CD4-positive, alpha-beta memory T cell (primary cell): Measurements from ENCODE around the gene MTHFD2. TPM values are rescaled to one million over a fixed set of nuclear protein-coding genes. Genes with fewer than 3 reads are reported as not detected.
A peak's percentile ranks its signal among the peaks of the same experiment; 100 is the strongest.
"Not testable (repeated sequence)": the region's sequence is repeated elsewhere in the genome, so short reads cannot be mapped to it uniquely, and the experiment has no call there.

ENCODE experiments used
- CTCF ChIA-PET: fragments of 350-600 bp; sonication (Branson Sonifier 250); formaldehyde crosslinking; loops from one replicate; lab custom pipeline; 2021; ENCODE audit warnings: inconsistent platforms; ENCODE audit not compliant: partially characterized antibody; lab: Charles Lee
- POLR2A ChIA-PET: fragments of 350-600 bp; sonication (Branson Sonifier 250); formaldehyde crosslinking; loops from one replicate; lab custom pipeline; 2021; ENCODE audit not compliant: partially characterized antibody; lab: Charles Lee
- DNase-seq, 5 donors: peaks; one replicate each; pipeline versions ENCODE4 v3.0.0 to v3.0.0-alpha.2; 2020 to 2022; ENCODE audit warnings: mixed read lengths in 1 of 5
- H3K27ac ChIP-seq: one replicate; pipeline ENCODE4 v1.7.0; 2013; ENCODE audit warnings: low read depth, low read length
- H3K27me3 ChIP-seq: 2 replicates; pipeline ENCODE4 v1.7.0; 2013; ENCODE audit warnings: mild to moderate bottlenecking, low read length, moderate library complexity; ENCODE audit not compliant: insufficient read depth
- H3K36me3 ChIP-seq: 2 replicates; pipeline ENCODE4 v1.7.0; 2013; ENCODE audit warnings: mild to moderate bottlenecking, low read length, moderate library complexity; ENCODE audit not compliant: insufficient read depth
- H3K4me1 ChIP-seq: 2 replicates; pipeline ENCODE4 v1.7.0; 2013; ENCODE audit warnings: mild to moderate bottlenecking, low read length, moderate library complexity; ENCODE audit not compliant: insufficient read depth
- H3K4me3 ChIP-seq, 2 donors: one replicate each; pipeline ENCODE4 v1.7.0; 2013; ENCODE audit warnings: low read length in 2 of 2, mild to moderate bottlenecking in 1 of 2
- H3K9me3 ChIP-seq, 2 donors: one replicate each; pipeline ENCODE4 v1.7.0; 2013; ENCODE audit warnings: low read length in 2 of 2, control low read depth in 1 of 2; ENCODE audit not compliant: control insufficient read depth in 1 of 2
- H3K27ac Mint-ChIP-seq, 7 donors: one replicate each; pipeline ENCODE4 v1.8.0; 2020 to 2021; ENCODE audit warnings: mixed read lengths in 7 of 7, mild to moderate bottlenecking in 6 of 7, inconsistent platforms in 3 of 7, moderate library complexity in 3 of 7
- H3K27me3 Mint-ChIP-seq, 2 donors: one replicate each; pipeline ENCODE4 v1.8.0; 2020 to 2021; ENCODE audit warnings: mixed read lengths in 2 of 2
- H3K36me3 Mint-ChIP-seq, 2 donors: one replicate each; pipeline ENCODE4 v1.8.0; 2020 to 2021; ENCODE audit warnings: mixed read lengths in 2 of 2, inconsistent platforms in 1 of 2, mild to moderate bottlenecking in 1 of 2
- H3K4me1 Mint-ChIP-seq, 4 donors: one replicate each; pipeline ENCODE4 v1.8.0; 2020 to 2021; ENCODE audit warnings: mixed read lengths in 4 of 4, mild to moderate bottlenecking in 1 of 4
- H3K4me3 Mint-ChIP-seq, 8 donors: one replicate each; pipeline ENCODE4 v1.8.0; 2020 to 2021; ENCODE audit warnings: mixed read lengths in 8 of 8, mild to moderate bottlenecking in 7 of 8, moderate library complexity in 6 of 8, inconsistent platforms in 3 of 8
- H3K9me3 Mint-ChIP-seq, 8 donors: one replicate each; pipeline ENCODE4 v1.8.0; 2020 to 2021; ENCODE audit warnings: mixed read lengths in 8 of 8, mild to moderate bottlenecking in 5 of 8, inconsistent platforms in 3 of 8, moderate library complexity in 1 of 8
- intact Hi-C: fragments of 100-400 bp; cut with micrococcal nuclease; formaldehyde crosslinking; loops from one replicate; pipeline ENCODE4 v1.15.1; 2023
- polyA plus RNA-seq, 2 donors: library from polyadenylated mRNA; unstranded; fragments of 300-500 nt; fragmentation: Illumina TruSeq; gene quantifications; one replicate each; pipeline ENCODE4 v1.2.3, GENCODE V29; 2021
- total RNA-seq, 2 experiments: library from RNA; stranded (reverse); gene quantifications; one replicate each; pipeline ENCODE4 v1.2.3, GENCODE V29; 2021

MTHFD2 gene
- total and polyA plus RNA-seq, 4 experiments from 2014 or later: 13.7 to 25.0 (median 20.1) TPM

DNA sequence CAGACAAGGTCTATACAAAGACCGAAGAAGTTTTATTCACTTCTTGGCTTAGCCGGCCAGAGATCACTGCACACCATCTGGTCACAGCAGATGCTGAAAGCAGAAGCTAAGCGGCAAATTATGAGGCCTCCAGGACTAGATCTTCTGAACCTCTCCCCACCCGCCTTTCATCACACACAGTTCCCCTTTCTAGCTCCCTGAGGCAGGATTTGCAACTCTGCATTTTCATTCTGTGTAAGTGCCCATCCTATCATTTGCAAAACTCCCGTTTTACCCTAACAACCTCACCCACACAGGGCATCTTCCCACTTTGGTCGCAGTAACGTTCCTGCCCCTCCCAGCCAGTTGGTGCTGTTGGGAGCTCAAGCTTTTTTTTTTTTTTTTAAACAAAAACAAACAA lies 16.7 kb upstream of the MTHFD2 start:
- H3K27me3 Mint-ChIP-seq: no peaks in the 10 kb centered on the region
- ChIA-PET CTCF (interaction anchor here (0.6 to 1.9 kb wide), 7 partner anchors 10 to 407 kb away, joined by 3 to 6 read pairs (median 3); partner anchors contain the start of gene MTHFD2), POLR2A (interaction anchor here (0.6 kb wide), 1 partner anchor 236 kb away, joined by 3 read pairs; no protein-coding TSS in a partner anchor)
- Histone ChIP-seq H3K27ac (no peak overlapping the region), H3K4me3 (no peak overlapping the region), H3K9me3 (no peaks in the 10 kb centered on the region), H3K36me3 (no peaks in the 10 kb centered on the region), H3K4me1 (peaks cover 18% of the 10 kb centered on the region), H3K27me3 (no peaks in the 10 kb centered on the region)
- peaks cover 8 to 29% (median 19%) of the 10 kb centered on the region in 4 donors for H3K4me1 Mint-ChIP-seq
- DNase-seq: no peak
- H3K36me3 Mint-ChIP-seq: peaks cover 0 to 7% of the 10 kb centered on the region in 2 donors
- no peak overlapping the region for H3K4me3 Mint-ChIP-seq
- intact Hi-C loops: no loop called here
- H3K9me3 Mint-ChIP-seq: peaks cover 0 to 3% (median 0%) of the 10 kb centered on the region in 8 donors
- H3K27ac Mint-ChIP-seq: peak overlapping the region in 2 of 7 donors; percentile 31 to 72

DNA sequence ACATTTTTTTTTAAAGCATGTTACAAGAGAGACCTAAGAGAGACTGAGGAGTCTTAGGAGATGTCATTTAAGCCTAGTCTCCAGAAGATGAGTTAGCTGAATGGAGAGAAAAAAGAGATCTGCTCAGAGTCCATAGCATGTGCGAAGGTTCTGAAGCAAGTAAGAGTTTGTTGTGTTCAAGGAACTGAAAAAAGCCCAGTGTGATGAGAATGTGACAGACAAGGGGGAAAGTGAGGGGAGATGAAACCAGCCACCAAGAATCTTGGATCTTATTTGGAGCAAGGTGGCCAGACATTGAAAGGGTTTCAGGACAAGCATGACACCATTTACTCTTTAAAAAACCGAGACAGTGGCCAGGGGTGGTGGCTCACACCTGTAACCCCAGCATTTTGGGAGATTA lies 14.5 kb upstream of the MTHFD2 start:
- DNase-seq: no peak
- Mint-ChIP-seq H3K27me3 (no peaks in the 10 kb centered on the region), H3K27ac (no peak overlapping the region), H3K9me3 (peaks cover 0 to 3% (median 0%) of the 10 kb centered on the region in 8 donors), H3K4me3 (no peak overlapping the region), H3K4me1 (peaks cover 3 to 20% (median 8%) of the 10 kb centered on the region in 4 donors), H3K36me3 (no peaks in the 10 kb centered on the region)
- Histone ChIP-seq H3K4me1 (peaks cover 6% of the 10 kb centered on the region), H3K36me3 (no peaks in the 10 kb centered on the region), H3K9me3 (no peaks in the 10 kb centered on the region), H3K4me3 (no peak overlapping the region), H3K27ac (no peak overlapping the region), H3K27me3 (no peaks in the 10 kb centered on the region)
- POLR2A ChIA-PET: no interaction called here
- intact Hi-C loops: no loop called here
- CTCF ChIA-PET: interaction anchor here (1.0 kb wide), 1 partner anchor 16 kb away, joined by 3 read pairs; no protein-coding TSS in a partner anchor

DNA sequence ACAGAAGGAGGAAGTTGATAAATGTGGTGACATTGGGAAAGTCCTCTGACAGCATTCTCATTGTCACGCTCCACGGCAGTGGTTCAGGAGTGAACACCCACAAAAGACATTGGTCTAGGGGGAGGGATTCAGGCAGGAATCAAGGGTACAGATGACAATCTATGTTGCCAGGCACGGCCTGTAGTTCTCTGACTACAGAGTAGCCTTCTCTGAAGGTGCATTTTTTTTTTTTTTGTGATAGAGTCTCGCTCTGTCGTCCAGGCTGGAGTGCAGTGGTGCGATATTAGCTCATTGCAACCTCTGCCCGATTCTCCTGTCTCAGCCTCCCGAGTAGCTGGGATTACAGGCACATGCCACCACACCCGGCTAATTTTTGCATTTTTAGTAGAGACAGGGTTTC lies 12.4 kb upstream of the MTHFD2 start:
- intact Hi-C loops: no loop called here
- no peak overlapping the region for H3K27ac ChIP-seq
- POLR2A ChIA-PET: no interaction called here
- Mint-ChIP-seq H3K9me3 (peaks cover 0 to 3% (median 0%) of the 10 kb centered on the region in 8 donors), H3K4me1 (peaks cover 2 to 11% (median 4%) of the 10 kb centered on the region in 4 donors), H3K27me3 (peaks cover 0 to 1% of the 10 kb centered on the region in 2 donors), H3K4me3 (peak overlapping the region in 3 of 8 donors; percentile 53 to 69 (median 59)), H3K36me3 (no peaks in the 10 kb centered on the region), H3K27ac (peak overlapping the region in 3 of 7 donors; percentile 37 to 47 (median 44))
- H3K36me3 ChIP-seq: no peaks in the 10 kb centered on the region
- H3K27me3 ChIP-seq: no peaks in the 10 kb centered on the region
- CTCF ChIA-PET: interaction anchor here (0.7 kb wide), 1 partner anchor 208 kb away, joined by 4 read pairs; no protein-coding TSS in a partner anchor
- H3K4me3 ChIP-seq: no peak overlapping the region
- H3K4me1 ChIP-seq: no peaks in the 10 kb centered on the region
- no peaks in the 10 kb centered on the region for H3K9me3 ChIP-seq
- peak; percentile 38 to 71 (median 51) for DNase-seq

DNA sequence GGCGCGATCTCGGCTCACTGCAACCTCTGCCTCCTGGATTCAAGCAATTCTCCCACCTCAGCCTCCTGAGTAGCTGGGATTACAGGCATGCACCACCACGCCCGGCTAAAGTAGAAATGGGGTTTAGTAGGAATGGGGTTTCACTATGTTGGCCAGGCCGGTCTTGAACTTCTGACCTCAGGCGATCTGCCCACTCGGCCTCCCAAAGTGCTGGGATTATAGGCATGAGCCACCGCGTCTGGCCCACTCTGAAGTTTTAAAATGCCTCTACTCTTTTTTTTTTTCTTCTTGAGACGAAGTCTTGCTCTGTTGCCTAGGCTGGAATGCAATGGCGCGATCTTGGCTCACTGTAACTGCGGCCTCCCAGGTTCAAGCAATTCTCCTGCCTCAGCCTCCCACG lies 11.7 kb upstream of the MTHFD2 start:
- intact Hi-C loops, H3K27me3 ChIP-seq, H3K27ac Mint-ChIP-seq, H3K4me1 ChIP-seq, H3K27me3 Mint-ChIP-seq, DNase-seq, H3K36me3 Mint-ChIP-seq, H3K36me3 ChIP-seq, H3K9me3 Mint-ChIP-seq, POLR2A ChIA-PET, H3K4me3 Mint-ChIP-seq, H3K27ac ChIP-seq, H3K9me3 ChIP-seq, H3K4me3 ChIP-seq: not testable (repeated sequence)
- CTCF ChIA-PET: interaction anchor here (3.5 kb wide), 1 partner anchor 7 kb away, joined by 11 read pairs; the partner anchor contains the start of gene MOB1A
- H3K4me1 Mint-ChIP-seq: peaks cover 2 to 11% (median 4%) of the 10 kb centered on the region in 4 donors

DNA sequence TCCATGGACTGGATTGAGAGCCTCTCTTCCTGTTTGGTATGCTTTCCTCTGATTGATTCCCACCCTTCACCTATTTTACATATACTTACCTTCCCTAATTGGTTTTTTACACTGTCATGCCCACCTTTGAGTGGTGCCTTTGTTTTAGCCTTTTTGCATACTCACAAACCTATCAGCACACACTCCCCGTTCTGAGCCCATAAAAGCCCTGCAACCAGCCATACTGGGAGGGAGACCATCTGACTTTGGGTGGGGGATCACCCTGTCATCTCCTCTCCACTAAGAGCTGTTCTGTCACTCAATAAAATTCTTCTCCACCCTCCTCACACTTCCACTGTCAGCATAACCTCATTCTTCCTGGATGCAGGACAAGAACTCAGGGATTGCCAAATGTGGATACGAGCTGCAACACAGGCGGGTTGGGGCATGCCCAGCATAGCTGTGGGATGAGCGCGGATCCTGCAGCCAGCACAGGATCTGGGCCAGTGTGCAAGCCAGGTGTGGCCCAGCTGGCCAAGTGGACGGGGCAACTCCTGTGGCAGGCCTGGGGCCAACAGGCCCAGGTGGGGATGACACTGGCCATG lies 10.3 kb upstream of the MTHFD2 start:
- intact Hi-C loops: no loop called here
- Histone ChIP-seq H3K27ac (no peak overlapping the region), H3K36me3 (no peaks in the 10 kb centered on the region), H3K4me3 (no peak overlapping the region), H3K4me1 (no peaks in the 10 kb centered on the region), H3K27me3 (no peaks in the 10 kb centered on the region), H3K9me3 (no peaks in the 10 kb centered on the region)
- ChIA-PET CTCF (interaction anchor here (3.5 kb wide), 1 partner anchor 9 kb away, joined by 11 read pairs; the partner anchor contains the start of gene MOB1A), POLR2A (no interaction called here)
- peaks cover 0 to 3% of the 10 kb centered on the region in 2 donors for H3K27me3 Mint-ChIP-seq
- H3K4me3 Mint-ChIP-seq: no peak overlapping the region
- H3K36me3 Mint-ChIP-seq: no peaks in the 10 kb centered on the region
- H3K4me1 Mint-ChIP-seq: peaks cover 2 to 11% (median 4%) of the 10 kb centered on the region in 4 donors
- H3K9me3 Mint-ChIP-seq: peaks cover 0 to 3% (median 0%) of the 10 kb centered on the region in 8 donors
- H3K27ac Mint-ChIP-seq: peak overlapping the region in 2 of 7 donors; percentile 27 to 46
- DNase-seq: no peak

DNA sequence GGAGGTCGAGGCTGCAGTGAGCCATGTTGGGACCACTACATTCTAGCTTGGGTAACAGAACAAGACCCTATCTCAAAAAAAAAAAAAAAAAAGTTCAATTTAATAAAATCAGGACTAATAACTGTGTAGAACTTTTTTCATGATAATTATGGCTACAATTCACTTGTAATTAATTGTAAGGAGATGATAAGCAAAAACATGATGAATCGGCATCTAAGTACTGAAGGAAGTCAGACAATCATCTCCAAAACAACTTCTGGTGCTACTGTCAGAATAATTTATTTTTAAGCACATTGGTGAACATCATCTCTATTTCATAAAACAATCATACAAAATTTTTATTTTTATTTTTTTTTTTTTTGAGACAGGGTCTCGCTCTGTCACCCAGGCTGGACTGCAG lies 9.7 kb upstream of the MTHFD2 start:
- Mint-ChIP-seq H3K4me3 (no peak overlapping the region), H3K27ac (no peak overlapping the region), H3K4me1 (peaks cover 2 to 11% (median 4%) of the 10 kb centered on the region in 4 donors), H3K27me3 (peaks cover 0 to 3% of the 10 kb centered on the region in 2 donors), H3K36me3 (no peaks in the 10 kb centered on the region), H3K9me3 (peaks cover 0 to 3% (median 0%) of the 10 kb centered on the region in 8 donors)
- H3K9me3 ChIP-seq: no peaks in the 10 kb centered on the region
- no peaks in the 10 kb centered on the region for H3K36me3 ChIP-seq
- intact Hi-C loops: no loop called here
- no peak overlapping the region for H3K27ac ChIP-seq
- ChIA-PET POLR2A (no interaction called here), CTCF (interaction anchor here (3.5 kb wide), 1 partner anchor 9 kb away, joined by 11 read pairs; the partner anchor contains the start of gene MOB1A)
- no peaks in the 10 kb centered on the region for H3K27me3 ChIP-seq
- no peaks in the 10 kb centered on the region for H3K4me1 ChIP-seq
- DNase-seq: no peak
- no peak overlapping the region for H3K4me3 ChIP-seq

DNA sequence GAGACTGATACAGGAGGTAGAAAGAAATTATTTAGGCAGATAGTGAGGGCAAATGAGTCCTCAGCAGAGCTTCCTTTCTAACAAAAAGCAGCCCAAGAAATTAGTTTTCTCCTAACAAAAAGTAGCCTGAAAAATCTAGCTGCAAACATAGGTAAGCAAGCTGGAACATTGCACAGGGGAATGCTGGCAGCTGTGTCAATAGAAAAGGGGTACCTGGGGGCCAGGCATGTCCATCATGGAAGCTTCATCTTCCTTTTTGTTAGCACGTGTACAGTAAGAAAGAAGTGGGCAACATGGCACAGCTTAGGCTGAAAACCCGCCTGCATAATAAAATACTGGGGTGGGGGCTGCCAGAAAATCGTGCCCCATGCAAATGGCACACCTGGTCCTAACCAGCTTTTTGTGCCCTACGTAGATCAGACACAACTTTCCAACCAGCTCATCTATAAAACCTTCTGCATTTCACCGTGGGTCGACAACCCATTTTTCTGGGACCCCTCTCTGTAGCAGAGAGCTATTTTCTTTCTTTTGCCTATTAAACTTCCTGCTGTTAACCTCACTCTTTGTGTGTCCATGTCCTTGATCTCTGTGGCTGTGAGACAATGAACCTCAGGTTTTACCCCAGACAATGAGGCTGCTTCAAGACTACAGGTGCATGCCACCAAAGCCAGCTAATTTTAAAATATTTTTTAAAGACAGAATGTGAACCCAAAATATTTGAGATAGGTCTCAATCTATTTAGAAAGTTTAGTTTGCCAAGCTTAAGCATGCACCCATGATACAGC lies 6.6 kb upstream of the MTHFD2 start:
- DNase-seq: no peak
- no peaks in the 10 kb centered on the region for H3K27me3 ChIP-seq
- Mint-ChIP-seq H3K36me3 (no peaks in the 10 kb centered on the region), H3K27ac (no peak overlapping the region), H3K4me3 (no peak overlapping the region), H3K4me1 (no peaks in the 10 kb centered on the region), H3K27me3 (peaks cover 0 to 3% of the 10 kb centered on the region in 2 donors), H3K9me3 (no peaks in the 10 kb centered on the region)
- POLR2A ChIA-PET: interaction anchor here (0.9 to 1.6 kb wide), 2 partner anchors 14 kb away, joined by 3 to 4 read pairs; partner anchors contain the start of gene MOB1A
- no peak overlapping the region for H3K4me3 ChIP-seq
- no peaks in the 10 kb centered on the region for H3K4me1 ChIP-seq
- no peaks in the 10 kb centered on the region for H3K36me3 ChIP-seq
- no peaks in the 10 kb centered on the region for H3K9me3 ChIP-seq
- CTCF ChIA-PET: interaction anchor here (0.7 to 1.4 kb wide), 5 partner anchors 10 to 14 kb away, joined by 3 to 12 read pairs (median 3); partner anchors contain the start of gene MOB1A
- intact Hi-C loops: loop anchor here (10.0 kb wide), 1 partner anchor 203 kb away; no protein-coding TSS in a partner anchor
- H3K27ac ChIP-seq: no peak overlapping the region
